NCI-H2227 (cell line): ENCODE data around the gene FUZ.

ENCODE experiments used
- DNase-seq: peaks from one replicate; lab custom pipeline; 2025; ENCODE audit not compliant: unreplicated experiment; lab: John Stamatoyannopoulos, UW

FUZ gene

GRCh38 chr19:49807904-49808675 is 5.0 kb downstream of the FUZ start:
- no peak for DNase-seq

DNA sequence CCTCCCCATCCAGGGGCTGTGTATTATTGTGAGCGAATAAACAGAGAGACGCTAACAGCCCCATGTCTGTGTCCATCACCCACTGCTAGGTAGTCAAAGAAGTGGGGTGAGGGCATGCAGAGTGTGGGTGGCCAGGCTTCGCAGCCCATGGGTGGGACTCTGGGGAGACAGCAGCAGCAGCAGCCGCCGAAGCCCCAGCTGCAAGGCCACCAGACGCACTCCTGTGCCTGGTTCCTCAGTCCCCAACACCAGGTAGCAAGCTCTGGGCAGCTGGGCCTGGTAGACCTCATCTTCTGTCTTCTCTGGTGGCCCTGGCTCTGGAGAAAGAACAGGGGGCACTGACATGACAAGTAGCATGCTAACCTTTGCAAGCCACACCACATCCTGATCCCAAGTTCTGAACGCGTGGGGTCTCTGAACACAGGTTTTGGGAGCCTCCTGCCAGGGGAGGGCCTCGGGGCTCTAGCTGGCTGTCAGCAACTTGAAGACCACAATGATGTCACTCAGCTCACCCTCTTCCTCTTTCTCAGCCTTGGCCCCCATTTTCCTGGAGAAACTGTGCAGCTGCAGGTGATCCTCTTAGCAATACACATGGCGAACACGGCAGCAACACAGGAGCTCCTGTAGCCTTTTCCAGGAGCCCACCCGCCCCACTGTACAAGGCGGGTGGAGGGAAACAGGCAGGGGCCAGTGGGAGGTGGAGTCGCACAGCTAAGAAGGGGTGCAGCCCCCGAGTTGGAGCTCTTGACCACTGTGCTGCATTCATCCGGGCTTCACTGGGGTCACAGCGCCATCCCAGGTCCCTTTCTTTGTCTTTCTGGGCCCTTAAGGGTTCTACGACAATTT is 5.8 kb downstream of the FUZ start:
- no peak for DNase-seq

- no peak for DNase-seq
Measured at GRCh38 chr19:49806620-49806959, 6.5 kb downstream of the FUZ start.

DNA sequence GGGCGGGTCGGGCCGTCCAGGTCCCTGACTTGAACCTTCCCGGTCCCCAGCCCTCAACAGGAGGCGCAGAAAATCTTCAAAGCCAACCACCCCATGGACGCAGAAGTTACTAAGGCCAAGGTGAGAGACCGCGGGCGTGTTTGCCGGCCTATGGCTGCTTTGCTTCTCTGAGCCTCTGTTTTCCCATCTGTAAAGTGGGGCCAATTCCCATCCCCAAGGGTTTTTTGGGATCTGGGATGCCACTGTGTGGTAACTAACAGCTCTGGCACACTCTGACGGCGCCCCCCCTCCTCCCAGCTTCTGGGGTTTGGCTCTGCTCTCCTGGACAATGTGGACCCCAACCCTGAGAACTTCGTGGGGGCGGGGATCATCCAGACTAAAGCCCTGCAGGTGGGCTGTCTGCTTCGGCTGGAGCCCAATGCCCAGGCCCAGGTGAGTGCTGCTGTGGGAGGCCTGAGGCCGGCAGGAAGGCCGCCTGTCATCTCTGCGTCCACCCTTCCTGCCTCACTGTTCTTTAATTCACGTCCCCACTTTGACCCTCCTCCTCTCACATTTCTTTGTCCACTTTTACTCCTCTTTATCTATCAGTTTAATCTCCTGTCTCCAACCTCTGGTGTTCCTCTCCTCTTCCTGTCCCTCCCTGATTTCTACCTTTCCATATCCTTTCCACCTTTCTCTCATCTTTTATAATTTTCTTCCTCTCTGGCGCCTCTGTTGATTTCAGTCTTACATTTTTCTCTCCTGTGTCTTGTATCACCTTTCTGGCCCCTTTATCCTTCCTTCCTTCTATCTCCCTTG is 7.1 kb downstream of the FUZ start:
- DNase-seq: no peak

- DNase-seq: no peak
Measured at GRCh38 chr19:49803529-49803856, 9.6 kb downstream of the FUZ start.

GRCh38 chr19:49802836-49803528 is 10.1 kb downstream of the FUZ start:
- DNase-seq: no peak

DNA sequence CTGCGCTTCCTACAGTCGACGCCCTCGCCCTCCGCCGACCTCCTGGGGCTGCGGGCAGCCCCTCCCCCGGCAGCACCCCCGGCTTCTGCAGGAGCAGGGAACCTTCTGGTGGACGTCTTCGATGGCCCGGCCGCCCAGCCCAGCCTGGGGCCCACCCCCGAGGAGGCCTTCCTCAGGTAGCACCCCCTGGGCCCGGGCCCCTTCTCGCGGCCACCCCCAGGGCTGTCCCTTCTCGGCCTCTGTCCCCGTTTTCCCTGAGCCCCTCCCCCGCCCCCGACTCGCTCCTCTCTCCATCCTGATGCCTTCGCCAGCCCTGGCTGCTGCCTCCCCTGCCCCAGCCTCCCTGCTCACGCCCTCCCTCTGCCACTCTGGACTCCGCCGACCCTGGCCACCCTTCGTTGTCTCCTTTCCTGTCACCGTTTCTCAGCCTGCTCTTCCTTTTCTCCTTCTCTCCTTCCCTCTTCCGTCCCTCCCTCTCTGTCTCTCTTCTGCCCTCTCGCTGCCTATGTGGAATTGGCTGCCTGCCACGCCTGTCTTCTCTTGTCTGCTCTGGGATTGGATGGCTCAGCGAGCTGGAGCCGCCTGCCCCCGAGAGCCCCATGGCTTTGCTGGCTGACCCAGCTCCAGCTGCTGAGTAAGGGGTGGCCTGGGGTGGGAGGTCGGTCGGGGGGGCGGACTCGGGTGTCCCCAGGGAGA is 11.0 kb downstream of the FUZ start:
- peak; percentile 76 for DNase-seq

DNA sequence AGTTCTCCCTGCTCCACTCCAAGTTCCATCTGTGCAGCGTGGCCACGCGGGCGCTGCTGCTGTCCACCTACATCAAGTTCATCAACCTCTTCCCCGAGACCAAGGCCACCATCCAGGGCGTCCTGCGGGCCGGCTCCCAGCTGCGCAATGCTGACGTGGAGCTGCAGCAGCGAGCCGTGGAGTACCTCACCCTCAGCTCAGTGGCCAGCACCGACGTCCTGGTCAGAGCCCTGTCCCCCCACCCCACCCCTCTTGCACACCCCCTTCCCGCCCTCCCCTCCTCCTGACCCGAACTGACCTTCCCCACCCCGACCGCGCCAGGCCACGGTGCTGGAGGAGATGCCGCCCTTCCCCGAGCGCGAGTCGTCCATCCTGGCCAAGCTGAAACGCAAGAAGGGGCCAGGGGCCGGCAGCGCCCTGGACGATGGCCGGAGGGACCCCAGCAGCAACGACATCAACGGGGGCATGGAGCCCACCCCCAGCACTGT is 11.6 kb downstream of the FUZ start:
- DNase-seq: no peak

DNA sequence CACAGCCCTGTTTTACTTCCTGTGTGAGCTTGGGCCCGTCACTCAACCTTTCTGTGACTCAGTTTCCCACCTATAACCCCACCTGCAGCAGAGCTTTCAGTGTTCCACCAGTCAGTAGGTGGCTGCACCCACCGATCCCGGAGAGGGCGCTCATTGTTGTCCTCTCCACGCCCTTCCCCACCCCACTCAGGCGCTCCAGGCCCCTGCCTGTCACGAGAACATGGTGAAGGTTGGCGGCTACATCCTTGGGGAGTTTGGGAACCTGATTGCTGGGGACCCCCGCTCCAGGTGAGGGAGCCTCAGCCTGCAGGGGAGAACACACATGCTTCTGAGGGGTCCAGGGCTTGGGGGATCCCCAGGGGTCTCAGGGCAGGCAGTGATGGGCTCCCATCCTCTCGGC is 12.3 kb downstream of the FUZ start:
- no peak for DNase-seq

DNA sequence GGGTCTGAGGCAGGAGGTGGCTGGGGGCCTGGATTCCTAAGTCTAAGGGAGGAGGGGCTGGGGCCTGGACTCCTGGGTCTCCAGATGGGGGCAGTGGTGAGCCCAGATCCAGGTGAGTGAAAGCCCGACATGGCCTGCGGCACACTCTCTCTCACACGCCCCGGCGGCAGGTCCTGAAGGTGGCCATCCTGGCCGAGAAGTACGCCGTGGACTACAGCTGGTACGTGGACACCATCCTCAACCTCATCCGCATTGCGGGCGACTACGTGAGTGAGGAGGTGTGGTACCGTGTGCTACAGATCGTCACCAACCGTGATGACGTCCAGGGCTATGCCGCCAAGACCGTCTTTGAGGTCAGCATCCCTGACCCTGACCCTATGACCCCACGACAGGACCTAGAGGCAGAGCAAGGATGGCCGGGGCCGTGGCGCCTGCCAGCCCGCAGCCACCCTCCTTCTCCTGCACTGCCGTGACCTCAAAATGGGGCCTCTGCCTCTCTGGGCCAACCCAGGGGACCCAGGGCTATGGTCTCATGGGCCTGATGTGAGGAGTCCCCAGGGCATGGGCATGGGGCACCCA is 13.2 kb downstream of the FUZ start:
- DNase-seq: no peak

DNA sequence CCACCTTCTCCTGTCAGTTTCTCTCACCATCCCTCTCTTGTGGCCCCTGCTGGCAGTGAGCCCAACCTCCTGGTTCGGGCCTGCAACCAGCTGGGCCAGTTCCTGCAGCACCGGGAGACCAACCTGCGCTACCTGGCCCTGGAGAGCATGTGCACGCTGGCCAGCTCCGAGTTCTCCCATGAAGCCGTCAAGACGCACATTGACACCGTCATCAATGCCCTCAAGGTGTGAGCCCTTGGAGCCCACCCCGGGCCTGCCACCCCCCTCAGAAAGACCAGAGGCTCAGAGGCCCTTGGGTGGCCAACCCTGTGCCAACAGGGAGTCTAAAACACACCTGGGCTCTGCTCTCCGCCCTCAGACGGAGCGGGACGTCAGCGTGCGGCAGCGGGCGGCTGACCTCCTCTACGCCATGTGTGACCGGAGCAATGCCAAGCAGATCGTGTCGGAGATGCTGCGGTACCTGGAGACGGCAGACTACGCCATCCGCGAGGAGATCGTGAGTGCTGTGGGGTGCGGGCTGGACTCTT is 13.8 kb downstream of the FUZ start:
- DNase-seq: no peak

DNA sequence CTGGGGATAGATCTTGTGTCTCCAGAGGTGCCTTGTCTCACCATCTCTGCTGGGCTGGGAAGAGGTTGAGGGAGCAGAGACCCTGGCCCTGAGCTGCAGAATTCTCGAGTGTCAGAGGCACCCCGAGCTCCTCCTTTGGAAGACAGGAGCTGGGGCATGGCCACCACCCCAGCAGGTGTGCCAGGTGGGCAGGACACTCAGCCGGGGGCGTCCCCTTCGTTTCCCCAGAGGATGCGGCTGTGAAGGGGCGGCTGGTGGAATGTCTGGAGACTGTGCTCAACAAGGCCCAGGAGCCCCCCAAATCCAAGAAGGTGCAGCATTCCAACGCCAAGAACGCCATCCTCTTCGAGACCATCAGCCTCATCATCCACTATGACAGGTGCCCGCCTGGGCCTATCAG is 14.5 kb downstream of the FUZ start:
- DNase-seq: no peak

DNA sequence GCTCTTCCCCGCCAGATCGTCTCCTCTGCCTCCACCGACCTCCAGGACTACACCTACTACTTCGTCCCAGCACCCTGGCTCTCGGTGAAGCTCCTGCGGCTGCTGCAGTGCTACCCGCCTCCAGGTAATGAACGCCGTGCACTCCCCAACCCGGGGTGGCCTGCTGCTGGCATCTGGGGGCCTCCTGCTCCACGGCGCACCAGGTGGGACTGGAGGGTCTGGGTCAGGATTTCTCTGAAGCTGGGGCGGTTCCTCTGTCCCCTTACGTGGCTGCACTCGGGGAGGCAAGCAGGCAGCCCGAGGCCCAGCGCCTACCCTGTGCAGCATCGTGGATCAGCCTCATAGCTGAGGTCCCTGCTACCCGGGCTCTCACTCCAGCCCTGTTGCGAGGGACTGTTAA is 17.5 kb downstream of the FUZ start:
- DNase-seq: no peak

GRCh38 chr19:49793561-49793840 is 19.6 kb downstream of the FUZ start:
- DNase-seq: no peak

DNA sequence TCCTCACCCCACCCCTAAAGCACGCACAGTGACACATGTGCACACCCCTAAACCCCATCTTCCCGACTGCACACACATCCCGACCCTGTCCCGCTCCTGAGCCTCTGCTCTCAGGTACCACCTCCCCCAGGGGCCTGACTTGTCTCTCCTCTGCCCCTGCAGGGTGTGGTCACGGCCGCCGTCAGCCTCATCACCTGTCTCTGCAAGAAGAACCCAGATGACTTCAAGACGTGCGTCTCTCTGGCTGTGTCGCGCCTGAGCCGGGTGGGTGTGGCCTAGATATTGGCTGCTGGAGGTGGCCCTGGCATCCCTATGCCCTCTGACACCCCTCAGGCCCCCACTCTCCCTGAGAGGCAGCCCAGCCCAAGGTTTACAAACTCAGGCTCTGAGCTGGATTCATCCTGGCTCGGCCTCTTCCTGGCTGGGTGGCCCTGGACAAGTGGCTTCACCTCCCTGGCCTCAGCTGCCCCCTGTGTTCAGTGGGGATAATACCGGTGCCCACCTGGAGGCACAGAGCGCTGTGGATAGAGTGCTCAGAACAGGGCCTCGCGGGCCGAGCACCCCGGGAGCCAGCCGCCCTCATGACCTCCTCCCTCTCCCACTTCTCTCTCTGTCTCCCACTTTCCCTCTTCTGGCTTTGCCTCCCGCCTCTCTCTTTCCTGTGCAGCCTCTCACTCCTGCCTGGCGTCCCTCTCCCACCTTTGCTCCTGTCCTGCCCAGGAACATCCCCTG is 20.1 kb downstream of the FUZ start:
- DNase-seq: no peak

GRCh38 chr19:49791776-49792445 is 21.2 kb downstream of the FUZ start:
- DNase-seq: no peak

GRCh38 chr19:49790866-49791265 is 22.2 kb downstream of the FUZ start:
- DNase-seq: no peak

GRCh38 chr19:49788857-49789256 is 24.2 kb downstream of the FUZ start:
- DNase-seq: no peak

DNA sequence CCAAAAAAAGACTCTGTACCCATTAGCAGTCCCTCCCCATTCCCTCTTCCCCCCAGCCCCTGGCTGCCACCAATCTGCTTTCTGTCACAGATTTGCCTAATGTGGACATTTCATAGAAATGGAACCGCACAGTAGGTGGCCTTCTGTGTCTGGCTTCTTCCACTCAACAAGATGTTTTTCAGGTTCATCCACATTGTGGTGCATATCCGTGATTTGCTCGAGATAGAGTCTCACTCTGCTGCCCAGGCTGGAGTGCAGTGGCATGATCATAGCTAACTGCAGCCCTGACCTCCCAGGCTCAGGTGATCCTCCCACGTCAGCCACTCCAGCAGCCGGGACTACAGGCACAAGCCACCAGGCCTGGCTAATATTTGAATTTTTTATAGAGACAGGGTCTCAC is 25.3 kb downstream of the FUZ start:
- DNase-seq: no peak
